Right atrium auricular region (tissue), 2 donors: ENCODE results near the gene CA5B. TPM values are rescaled to one million over a fixed set of nuclear protein-coding genes. Genes with fewer than 3 reads are reported as not detected.
A peak's percentile ranks its signal among the peaks of the same experiment; 100 is the strongest.

Experiments
- DNase-seq: peaks from one replicate; pipeline ENCODE4 v3.0.0-alpha.2; 2019; ENCODE audit warnings: low spot score
- H3K27ac ChIP-seq, 2 donors: fragments of 200-600 bp; sonication (generic); 1 replicate in 1 of 2; 2 replicates in 1 of 2; pipeline ENCODE4 v1.5.1; 2016 to 2019
- H3K27me3 ChIP-seq, 2 donors: fragments of 200-600 bp; sonication (generic); one replicate each; pipeline versions ENCODE4 v1.5.1 to v1.6.0; 2017 to 2019
- H3K36me3 ChIP-seq: fragments of 200-600 bp; sonication (generic); one replicate; pipeline ENCODE4 v1.5.1; 2016
- H3K4me1 ChIP-seq, 2 donors: fragments of 200-600 bp; sonication (generic); one replicate each; pipeline versions ENCODE4 v1.5.1 to v1.6.0; 2017 to 2019
- H3K4me3 ChIP-seq, 2 donors: fragments of 200-600 bp; sonication (generic); 1 replicate in 1 of 2; 2 replicates in 1 of 2; pipeline ENCODE4 v1.5.1; 2017 to 2019; ENCODE audit warnings: mild to moderate bottlenecking in 1 of 2, moderate library complexity in 1 of 2
- H3K9me3 ChIP-seq, 2 donors: fragments of 200-600 bp; sonication (generic); one replicate each; pipeline ENCODE4 v1.5.1; 2019
- CTCF ChIP-seq, 2 donors: fragments of 200-600 bp; sonication (generic); IDR thresholded peaks; one replicate each; pipeline ENCODE4 v1.5.1; 2019; ENCODE audit warnings: antibody characterized with exemption in 2 of 2
- total RNA-seq, 2 donors: library from RNA; depleted of rRNA; stranded (reverse); fragments of >200 nt; gene quantifications; one replicate each; pipeline ENCODE4 v1.1.0, GENCODE V29; 2016

CA5B gene
- total RNA-seq, 2 donors from 2014 or later: 6.4 to 8.6 TPM

DNA sequence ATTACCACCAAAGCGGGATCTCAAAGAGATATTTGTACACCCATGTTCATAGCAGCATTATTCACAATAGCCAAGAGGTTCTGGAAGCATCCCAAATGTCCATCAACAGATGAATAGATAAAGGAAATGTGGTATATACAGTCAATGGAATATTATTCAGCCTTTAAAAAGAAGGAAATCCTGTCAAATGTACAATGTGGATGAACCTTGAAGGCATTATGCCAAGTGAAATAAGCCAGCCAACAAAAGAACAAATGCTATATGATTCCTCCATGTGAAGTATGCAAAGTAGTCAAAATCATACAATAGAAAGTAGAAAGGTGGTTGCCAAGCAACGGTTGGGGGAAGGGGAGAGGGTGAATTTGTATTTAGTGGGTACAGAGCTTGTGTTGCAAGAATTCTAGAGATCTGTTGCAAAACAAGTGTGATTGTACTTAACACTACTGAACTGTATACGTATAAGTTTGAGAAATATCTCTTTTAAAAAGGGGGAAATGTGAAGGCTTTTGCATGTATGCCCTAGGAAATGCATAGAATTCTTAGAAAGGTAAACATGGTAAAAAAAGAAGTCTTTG lies 47.2 kb downstream of the CA5B start:
- TF ChIP-seq CTCF (IDR thresholded peaks at IDR 0.05): no peak
- Histone ChIP-seq H3K27ac (no peak overlapping the region), H3K4me1 (peaks cover 0 to 6% of the 10 kb centered on the region in 2 donors), H3K36me3 (no peaks in the 10 kb centered on the region), H3K27me3 (no peaks in the 10 kb centered on the region), H3K9me3 (no peaks in the 10 kb centered on the region), H3K4me3 (no peak overlapping the region)
- DNase-seq: no peak

DNA sequence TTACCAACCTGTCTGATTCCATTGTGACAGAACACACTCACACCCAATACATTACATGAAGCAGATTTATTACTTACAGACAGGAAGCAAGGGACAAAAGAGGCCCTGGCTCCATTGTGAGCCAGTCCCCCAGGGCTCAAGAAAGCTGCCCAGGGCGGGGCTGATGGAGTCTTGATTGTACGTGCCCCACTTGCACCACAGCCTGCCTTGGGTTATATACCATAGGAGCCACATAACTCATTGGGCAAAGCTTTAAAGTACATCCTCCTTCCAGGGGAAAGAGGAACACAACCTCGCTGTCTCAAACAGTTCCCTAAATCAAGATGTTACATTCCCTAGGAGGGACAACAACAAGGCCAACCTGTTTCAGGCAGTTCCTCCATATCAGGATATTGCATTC lies 48.8 kb downstream of the CA5B start:
- Histone ChIP-seq H3K4me1 (peaks cover 0 to 16% of the 10 kb centered on the region in 2 donors), H3K27ac (no peak overlapping the region), H3K36me3 (no peaks in the 10 kb centered on the region), H3K27me3 (no peaks in the 10 kb centered on the region), H3K9me3 (no peaks in the 10 kb centered on the region), H3K4me3 (no peak overlapping the region)
- TF ChIP-seq CTCF (IDR thresholded peaks at IDR 0.05): no peak
- DNase-seq: no peak

GRCh38 chrX:15789979-15790768 lies 52.1 kb downstream of the CA5B start, which contains the start of gene ZRSR2:
TSS of gene ZRSR2 (plus strand) at chrX:15790484. CDS start at chrX:15790496, 12 bp downstream.
- Histone ChIP-seq H3K36me3 (no peaks in the 10 kb centered on the region), H3K27ac (peak within 1 kb of the TSS; percentile 79 to 81), H3K9me3 (no peaks in the 10 kb centered on the region), H3K4me1 (peaks cover 0 to 21% of the 10 kb centered on the region in 2 donors), H3K4me3 (peak within 1 kb of the TSS; percentile 76 to 82), H3K27me3 (no peaks in the 10 kb centered on the region)
- TF ChIP-seq CTCF (IDR thresholded peaks at IDR 0.05): no peak
- DNase-seq: peak; percentile 89

GRCh38 chrX:15790769-15791290 lies 52.8 kb downstream of the CA5B start:
- no peaks in the 10 kb centered on the region for H3K9me3 ChIP-seq
- no peaks in the 10 kb centered on the region for H3K27me3 ChIP-seq
- DNase-seq: no peak
- peaks cover 0 to 21% of the 10 kb centered on the region in 2 donors for H3K4me1 ChIP-seq
- no peaks in the 10 kb centered on the region for H3K36me3 ChIP-seq
- H3K27ac ChIP-seq: peak overlapping the region; percentile 79 to 81
- peak overlapping the region; percentile 76 to 82 for H3K4me3 ChIP-seq
- no peak for TF ChIP-seq CTCF (IDR thresholded peaks at IDR 0.05)

- Histone ChIP-seq H3K27ac (no peak overlapping the region), H3K4me1 (no peaks in the 10 kb centered on the region), H3K4me3 (no peak overlapping the region), H3K9me3 (no peaks in the 10 kb centered on the region), H3K27me3 (no peaks in the 10 kb centered on the region), H3K36me3 (no peaks in the 10 kb centered on the region)
- no peak for DNase-seq
- TF ChIP-seq CTCF (IDR thresholded peaks at IDR 0.05): no peak
Observed at GRCh38 chrX:15797707-15798106, 59.6 kb downstream of the CA5B start.
